Activated CD4-positive, alpha-beta memory T cell treated with anti-CD3 and anti-CD28 coated beads for 36 hours (primary cell): ENCODE data around the gene PITPNC1. TPM values are rescaled to one million over a fixed set of nuclear protein-coding genes. Genes with fewer than 3 reads are reported as not detected.

Experiments
- CTCF ChIA-PET: fragments of 350-600 bp; sonication (Branson Sonifier 250); formaldehyde crosslinking; loops from one replicate; lab custom pipeline; 2021; ENCODE audit warnings: antibody characterized with exemption, inconsistent platforms; lab: Charles Lee
- POLR2A ChIA-PET: fragments of 350-600 bp; sonication (Branson Sonifier 250); formaldehyde crosslinking; loops from one replicate; lab custom pipeline; 2021; ENCODE audit warnings: antibody characterized with exemption; lab: Charles Lee
- DNase-seq: peaks from one replicate; pipeline ENCODE4 v3.0.0-alpha.2; 2020
- H3K27ac Mint-ChIP-seq: one replicate; pipeline ENCODE4 v1.8.0; 2021; ENCODE audit warnings: mixed read lengths
- H3K27me3 Mint-ChIP-seq: one replicate; pipeline ENCODE4 v1.8.0; 2021; ENCODE audit warnings: mixed read lengths
- H3K36me3 Mint-ChIP-seq: one replicate; pipeline ENCODE4 v1.8.0; 2021; ENCODE audit warnings: mixed read lengths
- H3K4me1 Mint-ChIP-seq: one replicate; pipeline ENCODE4 v1.8.0; 2021; ENCODE audit warnings: low read depth, mixed read lengths
- H3K4me3 Mint-ChIP-seq: one replicate; pipeline ENCODE4 v1.8.0; 2021; ENCODE audit warnings: mild to moderate bottlenecking, mixed read lengths
- H3K9me3 Mint-ChIP-seq: one replicate; pipeline ENCODE4 v1.8.0; 2021; ENCODE audit warnings: mixed read lengths
- intact Hi-C: fragments of 100-400 bp; cut with micrococcal nuclease; formaldehyde crosslinking; loops from one replicate; pipeline ENCODE4 v1.15.1; 2023
- total RNA-seq, 2 experiments: library from RNA; stranded (reverse); gene quantifications; one replicate each; pipeline ENCODE4 v1.2.3, GENCODE V29; 2021

The PITPNC1 gene
- total RNA-seq, 2 experiments from 2014 or later: 35.7 to 37.3 TPM

GRCh38 chr17:67372751-67373150, 4.3 kb upstream of the PITPNC1 start:
- H3K27me3 Mint-ChIP-seq: no peaks in the 10 kb centered on the region
- no peak overlapping the region for H3K4me3 Mint-ChIP-seq
- DNase-seq: no peak
- POLR2A ChIA-PET: no interaction called here
- H3K4me1 Mint-ChIP-seq: peaks cover 21% of the 10 kb centered on the region
- intact Hi-C loops: no loop called here
- CTCF ChIA-PET: interaction anchor here (1.1 to 12.8 kb wide), 7 partner anchors 13 to 344 kb away, joined by 3 to 284 read pairs (median 4); no protein-coding TSS in a partner anchor
- no peak overlapping the region for H3K27ac Mint-ChIP-seq
- H3K36me3 Mint-ChIP-seq: no peaks in the 10 kb centered on the region
- no peaks in the 10 kb centered on the region for H3K9me3 Mint-ChIP-seq

- H3K36me3 Mint-ChIP-seq: no peaks in the 10 kb centered on the region
- peaks cover 27% of the 10 kb centered on the region for H3K4me1 Mint-ChIP-seq
- H3K9me3 Mint-ChIP-seq: no peaks in the 10 kb centered on the region
- H3K27me3 Mint-ChIP-seq: no peaks in the 10 kb centered on the region
- intact Hi-C loops: loop anchor here (1.0 to 2.0 kb wide), 3 partner anchors 254 to 404 kb away; no protein-coding TSS in a partner anchor
- H3K4me3 Mint-ChIP-seq: peak overlapping the region; percentile 15
- ChIA-PET POLR2A (interaction anchor here (0.6 to 5.3 kb wide), 3 partner anchors 8 to 343 kb away, joined by 3 to 37 read pairs (median 4); partner anchors contain the start of gene PSMD12), CTCF (interaction anchor here (0.5 to 12.8 kb wide), 44 partner anchors 10 to 483 kb away, joined by 3 to 284 read pairs (median 4); partner anchors contain the start of gene PSMD12)
- H3K27ac Mint-ChIP-seq: no peak overlapping the region
- peak; percentile 92 for DNase-seq
These were observed 2.6 kb upstream of the PITPNC1 start for GRCh38 chr17:67374329-67375053.

- intact Hi-C loops: loop anchor here (2.0 kb wide), 2 partner anchors 254 to 404 kb away; no protein-coding TSS in a partner anchor
- Mint-ChIP-seq H3K36me3 (no peaks in the 10 kb centered on the region), H3K9me3 (no peaks in the 10 kb centered on the region), H3K27ac (no peak overlapping the region), H3K27me3 (no peaks in the 10 kb centered on the region), H3K4me3 (peak overlapping the region; percentile 15), H3K4me1 (peaks cover 32% of the 10 kb centered on the region)
- CTCF ChIA-PET: interaction anchor here (0.5 to 12.8 kb wide), 43 partner anchors 11 to 325 kb away, joined by 3 to 284 read pairs (median 4); partner anchors contain the start of gene PSMD12
- POLR2A ChIA-PET: interaction anchor here (1.5 to 5.3 kb wide), 2 partner anchors 9 to 342 kb away, joined by 4 to 37 read pairs; partner anchors contain the start of gene PSMD12
- no peak for DNase-seq
These were observed 2.0 kb upstream of the PITPNC1 start for GRCh38 chr17:67375054-67375427.

- Mint-ChIP-seq H3K36me3 (no peaks in the 10 kb centered on the region), H3K9me3 (no peaks in the 10 kb centered on the region), H3K27ac (no peak overlapping the region), H3K4me1 (peaks cover 34% of the 10 kb centered on the region), H3K27me3 (no peaks in the 10 kb centered on the region), H3K4me3 (no peak overlapping the region)
- DNase-seq: no peak
- CTCF ChIA-PET: interaction anchor here (0.7 to 12.8 kb wide), 28 partner anchors 11 to 403 kb away, joined by 3 to 284 read pairs (median 6); partner anchors contain the start of gene PSMD12
- intact Hi-C loops: loop anchor here (2.0 kb wide), 3 partner anchors 227 to 403 kb away; no protein-coding TSS in a partner anchor
- POLR2A ChIA-PET: interaction anchor here (0.6 to 5.3 kb wide), 4 partner anchors 9 to 341 kb away, joined by 3 to 37 read pairs (median 8); partner anchors contain the start of gene PSMD12
These were observed 1.4 kb upstream of the PITPNC1 start for GRCh38 chr17:67375716-67376115.

- peak overlapping the region; percentile 92 for H3K4me3 Mint-ChIP-seq
- intact Hi-C loops: loop anchor here (2.0 kb wide), 1 partner anchor 226 kb away; no protein-coding TSS in a partner anchor
These were observed 705 bp upstream of the PITPNC1 start for GRCh38 chr17:67376415-67376736.

GRCh38 chr17:67377488-67378453, 690 bp downstream of the PITPNC1 start:
- Mint-ChIP-seq H3K9me3 (no peaks in the 10 kb centered on the region), H3K27me3 (no peaks in the 10 kb centered on the region), H3K27ac (peak overlapping the region; percentile 80), H3K4me3 (peak overlapping the region; percentile 92), H3K36me3 (no peaks in the 10 kb centered on the region), H3K4me1 (peaks cover 45% of the 10 kb centered on the region)
- intact Hi-C loops: loop anchor here (1.0 to 2.0 kb wide), 5 partner anchors 11 to 340 kb away; partner anchors contain the start of genes NOL11 and PSMD12
- ChIA-PET CTCF (interaction anchor here (0.6 to 12.8 kb wide), 36 partner anchors 8 to 590 kb away, joined by 3 to 284 read pairs (median 5); partner anchors contain the start of gene PSMD12), POLR2A (interaction anchor here (0.6 to 5.3 kb wide), 10 partner anchors 11 to 340 kb away, joined by 3 to 37 read pairs (median 4); partner anchors contain the start of genes NOL11 and PSMD12)
- peak; percentile 60 for DNase-seq

More at GRCh38 chr17:67376415-67376736, 705 bp upstream of the PITPNC1 start:
- CTCF ChIA-PET: interaction anchor here (0.9 to 12.8 kb wide), 14 partner anchors 11 to 322 kb away, joined by 3 to 284 read pairs (median 16); partner anchors contain the start of gene PSMD12
- no peaks in the 10 kb centered on the region for H3K36me3 Mint-ChIP-seq
- peaks cover 34% of the 10 kb centered on the region for H3K4me1 Mint-ChIP-seq
- no peaks in the 10 kb centered on the region for H3K27me3 Mint-ChIP-seq
- no peaks in the 10 kb centered on the region for H3K9me3 Mint-ChIP-seq
- no peak for DNase-seq
- POLR2A ChIA-PET: interaction anchor here (0.6 to 5.3 kb wide), 3 partner anchors 10 to 334 kb away, joined by 3 to 37 read pairs (median 13); partner anchors contain the start of gene PSMD12
- H3K27ac Mint-ChIP-seq: peak overlapping the region; percentile 62

GRCh38 chr17:67378454-67379250, 1.6 kb downstream of the PITPNC1 start:
- peak overlapping the region; percentile 92 for H3K4me3 Mint-ChIP-seq
- ChIA-PET POLR2A (interaction anchor here (0.6 to 5.3 kb wide), 12 partner anchors 10 to 339 kb away, joined by 3 to 37 read pairs (median 4); partner anchors contain the start of genes NOL11 and PSMD12), CTCF (interaction anchor here (0.6 to 12.8 kb wide), 47 partner anchors 9 to 589 kb away, joined by 3 to 284 read pairs (median 4); partner anchors contain the start of gene PSMD12)
- no peaks in the 10 kb centered on the region for H3K36me3 Mint-ChIP-seq
- H3K27ac Mint-ChIP-seq: peak overlapping the region; percentile 89
- intact Hi-C loops: loop anchor here (1.0 kb wide), 2 partner anchors 12 to 97 kb away; no protein-coding TSS in a partner anchor
- H3K27me3 Mint-ChIP-seq: no peaks in the 10 kb centered on the region
- H3K4me1 Mint-ChIP-seq: peaks cover 49% of the 10 kb centered on the region
- no peaks in the 10 kb centered on the region for H3K9me3 Mint-ChIP-seq
- peak; percentile 87 for DNase-seq

GRCh38 chr17:67379251-67379630, 2.2 kb downstream of the PITPNC1 start:
- no peak for DNase-seq
- no peaks in the 10 kb centered on the region for H3K27me3 Mint-ChIP-seq
- no peaks in the 10 kb centered on the region for H3K9me3 Mint-ChIP-seq
- no peaks in the 10 kb centered on the region for H3K36me3 Mint-ChIP-seq
- POLR2A ChIA-PET: interaction anchor here (0.6 to 5.3 kb wide), 10 partner anchors 10 to 339 kb away, joined by 3 to 37 read pairs (median 4); partner anchors contain the start of genes NOL11 and PSMD12
- H3K27ac Mint-ChIP-seq: peak overlapping the region; percentile 89
- peaks cover 48% of the 10 kb centered on the region for H3K4me1 Mint-ChIP-seq
- intact Hi-C loops: loop anchor here (1.0 kb wide), 1 partner anchor 96 kb away; no protein-coding TSS in a partner anchor
- CTCF ChIA-PET: interaction anchor here (0.5 to 12.8 kb wide), 38 partner anchors 9 to 872 kb away, joined by 3 to 284 read pairs (median 5); partner anchors contain the start of gene PSMD12
- peak overlapping the region; percentile 92 for H3K4me3 Mint-ChIP-seq

GRCh38 chr17:67381929-67382257, 4.8 kb downstream of the PITPNC1 start:
- Mint-ChIP-seq H3K4me3 (no peak overlapping the region), H3K36me3 (peaks cover 1% of the 10 kb centered on the region), H3K4me1 (peaks cover 40% of the 10 kb centered on the region), H3K27ac (peak overlapping the region; percentile 71), H3K27me3 (no peaks in the 10 kb centered on the region), H3K9me3 (peaks cover 6% of the 10 kb centered on the region)
- no peak for DNase-seq
- ChIA-PET POLR2A (interaction anchor here (0.7 kb wide), 1 partner anchor 64 kb away, joined by 5 read pairs; no protein-coding TSS in a partner anchor), CTCF (interaction anchor here (12.8 kb wide), 1 partner anchor 94 kb away, joined by 284 read pairs; no protein-coding TSS in a partner anchor)
- intact Hi-C loops: no loop called here
